Lung (tissue), 12 donors: ENCODE measurements around the gene KIAA1671. TPM values are rescaled to one million over a fixed set of nuclear protein-coding genes. Genes with fewer than 3 reads are reported as not detected.
A peak's percentile ranks its signal among the peaks of the same experiment; 100 is the strongest.

Source experiments
- ATAC-seq: fragments of 200-7000 bp; cut with Tn5 transposase; one replicate; pipeline ENCODE4 v1.9.1; 2020; ENCODE audit warnings: moderate number of reproducible peaks; ENCODE audit not compliant: insufficient read depth, low FRiP score
- DNase-seq, 3 donors: peaks; one replicate each; pipeline ENCODE4 v3.0.0-alpha.2; 2013 to 2017
- H3K27ac ChIP-seq, 2 donors: one replicate each; pipeline ENCODE4 v1.5.1; 2013; ENCODE audit warnings: mild to moderate bottlenecking in 2 of 2, moderate library complexity in 2 of 2, control low read depth in 1 of 2, inconsistent platforms in 1 of 2, low read depth in 1 of 2, low read length in 1 of 2
- H3K27me3 ChIP-seq, 3 donors: one replicate each; pipeline ENCODE4 v1.5.1; 2013; ENCODE audit warnings: low read length in 2 of 3; ENCODE audit not compliant: control insufficient read depth in 3 of 3, insufficient read depth in 3 of 3
- H3K36me3 ChIP-seq, 4 donors: one replicate each; pipeline ENCODE4 v1.5.1; 2013; ENCODE audit warnings: low read length in 4 of 4, mild to moderate bottlenecking in 1 of 4, moderate library complexity in 1 of 4; ENCODE audit not compliant: control insufficient read depth in 4 of 4, insufficient read depth in 4 of 4
- H3K4me1 ChIP-seq, 5 donors: one replicate each; pipeline ENCODE4 v1.5.1; 2013; ENCODE audit warnings: low read length in 5 of 5, mild to moderate bottlenecking in 2 of 5, moderate library complexity in 1 of 5; ENCODE audit not compliant: control insufficient read depth in 5 of 5, insufficient read depth in 5 of 5
- H3K4me3 ChIP-seq: one replicate; pipeline ENCODE4 v1.5.1; 2013; ENCODE audit warnings: mild to moderate bottlenecking, control low read depth, moderate library complexity
- H3K9ac ChIP-seq, 2 donors: one replicate each; pipeline ENCODE4 v1.5.1; 2013; ENCODE audit warnings: low read length in 2 of 2, control low read depth in 1 of 2; ENCODE audit not compliant: insufficient read depth in 1 of 2
- H3K9me3 ChIP-seq, 4 donors: one replicate each; pipeline ENCODE4 v1.5.1; 2013; ENCODE audit warnings: low read length in 3 of 4, mild to moderate bottlenecking in 1 of 4, moderate library complexity in 1 of 4; ENCODE audit not compliant: control insufficient read depth in 4 of 4, insufficient read depth in 3 of 4
- CTCF ChIP-seq: IDR thresholded peaks from 2 replicates; pipeline ENCODE4 v1.5.1; 2012; ENCODE audit warnings: mild to moderate bottlenecking; ENCODE audit errors: control extremely low read depth, extremely low read depth
- WGBS, 2 donors: extraction: QIAGEN DNeasy Blood & Tissue Kit; methylation state at CpG; one replicate each; pipeline ENCODE4 v1.1.7; 2013; 5-methylcytosine and 5-hydroxymethylcytosine counted together
- polyA plus RNA-seq, 2 donors: library from polyadenylated mRNA; stranded (reverse); fragments of 200-250 nt; gene quantifications; one replicate each; pipeline ENCODE4 v1.2.1, GENCODE V29; 2013
- total RNA-seq, 2 donors: library from RNA; depleted of rRNA in 1 of 2; stranded (reverse); fragments of >200 nt in 1 of 2; gene quantifications; one replicate each; pipeline ENCODE4 v1.2.1, GENCODE V29; 2014 to 2021
- donor health status: control.
- donor health status: control.
- donor health status: Bipolar disorder and iron deficiency.
- donor health status: healthy.
- donor health status: DM: yes; HTN: yes; CAD: no.

The KIAA1671 gene
- total and polyA plus RNA-seq, 4 donors = 7.6 to 44.6 (median 24.0) TPM

GRCh38 chr22:25165785-25166184 is 213.3 kb downstream of the KIAA1671 start:
- Histone ChIP-seq H3K27me3 (no peaks in the 10 kb centered on the region), H3K27ac (peak overlapping the region in 1 of 2 donors; percentile 12), H3K9me3 (no peaks in the 10 kb centered on the region), H3K4me1 (no peaks in the 10 kb centered on the region), H3K36me3 (peaks cover 0 to 2% (median 0%) of the 10 kb centered on the region in 4 donors), H3K4me3 (no peak overlapping the region), H3K9ac (no peak overlapping the region)
- no peak for TF ChIP-seq CTCF
- no peak for DNase-seq
- 96 to 99% methylated on average over 10 of the region's 10 CpGs for WGBS, 2 donors
- ATAC-seq = no peak

GRCh38 chr22:25166266-25167040 is 213.9 kb downstream of the KIAA1671 start:
- DNase-seq (no peak), ATAC-seq (no peak)
- Histone ChIP-seq H3K4me1 (no peaks in the 10 kb centered on the region), H3K9ac (no peak overlapping the region), H3K9me3 (no peaks in the 10 kb centered on the region), H3K27me3 (no peaks in the 10 kb centered on the region), H3K4me3 (no peak overlapping the region), H3K27ac (no peak overlapping the region), H3K36me3 (peaks cover 0 to 2% (median 0%) of the 10 kb centered on the region in 4 donors)
- TF ChIP-seq CTCF = no peak
- WGBS, 2 donors = 84 to 91% methylated on average over 9 of the region's 9 CpGs

GRCh38 chr22:25167082-25167481 is 214.6 kb downstream of the KIAA1671 start:
- H3K4me1 ChIP-seq = no peaks in the 10 kb centered on the region
- H3K36me3 ChIP-seq = peaks cover 0 to 3% (median 0%) of the 10 kb centered on the region in 4 donors
- no peaks in the 10 kb centered on the region for H3K27me3 ChIP-seq
- H3K9me3 ChIP-seq = no peaks in the 10 kb centered on the region
- no peak overlapping the region for H3K27ac ChIP-seq
- no peak for DNase-seq
- ATAC-seq = no peak
- H3K4me3 ChIP-seq = no peak overlapping the region
- 88% methylated on average over 7 of the region's 7 CpGs for WGBS, 2 donors
- H3K9ac ChIP-seq = no peak overlapping the region
- TF ChIP-seq CTCF = no peak
